Stimulated activated CD8-positive, alpha-beta memory T cell treated with anti-CD3 and anti-CD28 coated beads, Interleukin-4, amount 100 ng/mL, for 1 hour (primary cell): Measurements from ENCODE around the gene POC1A.
A peak's percentile ranks its signal among the peaks of the same experiment; 100 is the strongest.

Experiments used
- DNase-seq, 2 donors: peaks; one replicate each; pipeline ENCODE4 v3.0.0-alpha.2; 2020; ENCODE audit warnings: low read depth in 2 of 2, low spot score in 1 of 2

Gene POC1A

GRCh38 chr3:52154135-52155094, at the start of gene POC1A:
POC1A (minus strand) TSS chr3:52154423; CDS start chr3:52154372, 51 bp downstream.
- DNase-seq, result peak; percentile 62 to 68

- DNase-seq, result no peak
Measured at GRCh38 chr3:52203701-52204100, 49.5 kb upstream of the POC1A start.

GRCh38 chr3:52202384-52203077, 48.3 kb upstream of the POC1A start:
- no peak for DNase-seq

- DNase-seq, result no peak
Measured at GRCh38 chr3:52200981-52201679, 46.9 kb upstream of the POC1A start.

- DNase-seq, result no peak
Measured at GRCh38 chr3:52198643-52199608, 44.7 kb upstream of the POC1A start.

GRCh38 chr3:52197842-52198625, 43.8 kb upstream of the POC1A start, which contains the start of gene ALAS1:
ALAS1 (plus strand) TSS chr3:52198160; CDS start chr3:52199242, 1,082 bp downstream.
- peak; percentile 87 to 90 for DNase-seq

GRCh38 chr3:52197499-52197841, 43.2 kb upstream of the POC1A start:
- DNase-seq, result no peak

GRCh38 chr3:52196977-52197376, 42.8 kb upstream of the POC1A start:
- no peak for DNase-seq

- DNase-seq, result no peak
Measured at GRCh38 chr3:52195823-52196331, 41.7 kb upstream of the POC1A start.

- no peak for DNase-seq
Measured at GRCh38 chr3:52195291-52195597, 41.0 kb upstream of the POC1A start.

- DNase-seq, result no peak
Measured at GRCh38 chr3:52194485-52195290, 40.5 kb upstream of the POC1A start.

- DNase-seq, result no peak
Measured at GRCh38 chr3:52193065-52193464, 38.8 kb upstream of the POC1A start.

- no peak for DNase-seq
Measured at GRCh38 chr3:52191663-52192062, 37.4 kb upstream of the POC1A start.

- DNase-seq, result no peak
Measured at GRCh38 chr3:52190294-52191074, 36.3 kb upstream of the POC1A start.

GRCh38 chr3:52188556-52188955, 34.3 kb upstream of the POC1A start:
- DNase-seq, result no peak

GRCh38 chr3:52186729-52187128, 32.5 kb upstream of the POC1A start:
- DNase-seq, result no peak

GRCh38 chr3:52185837-52186236, 31.6 kb upstream of the POC1A start:
- no peak for DNase-seq

- no peak for DNase-seq
Measured at GRCh38 chr3:52185311-52185710, 31.1 kb upstream of the POC1A start.
